Measurements from ENCODE around the gene MBLAC2.

MBLAC2 gene

GRCh38 chr5:90474235-90475107 lies at the start of gene MBLAC2, which contains the start of gene POLR3G:
Gene MBLAC2, minus strand, starts transcription at chr5:90474771. Its CDS starts 479 bp downstream, at chr5:90474292.
Gene POLR3G, plus strand, starts transcription at chr5:90474864. Its CDS starts 10,704 bp downstream, at chr5:90485568.
- FAIRE-seq: no peak

- no peak for FAIRE-seq
These were observed 44.5 kb upstream of the MBLAC2 start for GRCh38 chr5:90519081-90519480.

- FAIRE-seq: no peak
These were observed 44.1 kb upstream of the MBLAC2 start for GRCh38 chr5:90518661-90519060.

GRCh38 chr5:90514520-90514919 lies 39.9 kb upstream of the MBLAC2 start:
- no peak for FAIRE-seq

GRCh38 chr5:90510438-90510837 lies 35.9 kb upstream of the MBLAC2 start:
- no peak for FAIRE-seq

- no peak for FAIRE-seq
These were observed 31.6 kb upstream of the MBLAC2 start for GRCh38 chr5:90506221-90506620.

- FAIRE-seq: no peak
These were observed 30.2 kb upstream of the MBLAC2 start for GRCh38 chr5:90504743-90505142.

GRCh38 chr5:90503596-90503995 lies 29.0 kb upstream of the MBLAC2 start:
- FAIRE-seq: no peak

GRCh38 chr5:90495146-90495545 lies 20.6 kb upstream of the MBLAC2 start:
- FAIRE-seq: no peak

GRCh38 chr5:90494043-90494442 lies 19.5 kb upstream of the MBLAC2 start:
- no peak for FAIRE-seq

GRCh38 chr5:90488791-90489190 lies 14.2 kb upstream of the MBLAC2 start:
- no peak for FAIRE-seq

GRCh38 chr5:90484540-90484939 lies 10.0 kb upstream of the MBLAC2 start:
- no peak for FAIRE-seq

GRCh38 chr5:90483206-90483605 lies 8.6 kb upstream of the MBLAC2 start:
- no peak for FAIRE-seq

GRCh38 chr5:90480699-90481098 lies 6.1 kb upstream of the MBLAC2 start:
- FAIRE-seq: no peak

- no peak for FAIRE-seq
These were observed 5.2 kb upstream of the MBLAC2 start for GRCh38 chr5:90479611-90480385.

GRCh38 chr5:90477621-90478215 lies 3.1 kb upstream of the MBLAC2 start:
- no peak for FAIRE-seq

- no peak for FAIRE-seq
These were observed 2.5 kb upstream of the MBLAC2 start for GRCh38 chr5:90477073-90477472.

- no peak for FAIRE-seq
These were observed 1.8 kb upstream of the MBLAC2 start for GRCh38 chr5:90476391-90476790.

- no peak for FAIRE-seq
These were observed 937 bp upstream of the MBLAC2 start for GRCh38 chr5:90475436-90475980.

GRCh38 chr5:90473396-90474234 lies 956 bp downstream of the MBLAC2 start:
- no peak for FAIRE-seq

- FAIRE-seq: no peak
These were observed 1.7 kb downstream of the MBLAC2 start for GRCh38 chr5:90472783-90473395.

GRCh38 chr5:90461288-90461687 lies 13.3 kb downstream of the MBLAC2 start:
- FAIRE-seq: no peak

All from TTC549 (cell line).